Epithelial cell of proximal tubule (primary cell): ENCODE results near the gene CBFA2T2. TPM values are rescaled to one million over a fixed set of nuclear protein-coding genes. Genes with fewer than 3 reads are reported as not detected.

Source experiments
- DNase-seq: peaks from one replicate; pipeline ENCODE4 v3.0.0-alpha.2; 2011; ENCODE audit warnings: low read depth
- H3K4me3 ChIP-seq: 2 replicates; pipeline ENCODE4 v1.5.1; 2011; ENCODE audit warnings: low read depth, mild to moderate bottlenecking, low read length
- CTCF ChIP-seq: conservative IDR thresholded peaks from 2 replicates; pipeline ENCODE4 v1.5.1; 2012; ENCODE audit warnings: low read depth, mild to moderate bottlenecking, low read length
- total RNA-seq: library from RNA; depleted of rRNA; stranded (reverse); fragments of >200 nt; gene quantifications from 2 replicates; pipeline ENCODE4 v1.2.3, GENCODE V29; 2015

CBFA2T2 gene
- total RNA-seq, 1 donor from 2014 or later, result 8.4 TPM

GRCh38 chr20:33612001-33612400, 122.1 kb downstream of the CBFA2T2 start:
- H3K4me3 ChIP-seq, result no peak overlapping the region
- no peak for DNase-seq
- no peak for TF ChIP-seq CTCF

GRCh38 chr20:33621717-33622400, 132.0 kb downstream of the CBFA2T2 start:
- no peak for DNase-seq
- TF ChIP-seq CTCF, result no peak
- H3K4me3 ChIP-seq, result no peak overlapping the region

- DNase-seq, result no peak
- H3K4me3 ChIP-seq, result no peak overlapping the region
- TF ChIP-seq CTCF, result no peak
These were observed 132.9 kb downstream of the CBFA2T2 start for GRCh38 chr20:33622705-33623365.

GRCh38 chr20:33624399-33624798, 134.5 kb downstream of the CBFA2T2 start:
- DNase-seq, result no peak
- H3K4me3 ChIP-seq, result no peak overlapping the region
- no peak for TF ChIP-seq CTCF

- no peak for TF ChIP-seq CTCF
- no peak for DNase-seq
- no peak overlapping the region for H3K4me3 ChIP-seq
These were observed 136.3 kb downstream of the CBFA2T2 start for GRCh38 chr20:33626190-33626589.

- H3K4me3 ChIP-seq, result no peak overlapping the region
- no peak for TF ChIP-seq CTCF
- no peak for DNase-seq
These were observed 137.8 kb downstream of the CBFA2T2 start for GRCh38 chr20:33627577-33628216.

GRCh38 chr20:33629533-33629932, 139.6 kb downstream of the CBFA2T2 start:
- no peak for DNase-seq

More at GRCh38 chr20:33629533-33629932, 139.6 kb downstream of the CBFA2T2 start:
- TF ChIP-seq CTCF, result no peak
- H3K4me3 ChIP-seq, result no peak overlapping the region
